Measurements from ENCODE around the gene FNDC3B.

DNA sequence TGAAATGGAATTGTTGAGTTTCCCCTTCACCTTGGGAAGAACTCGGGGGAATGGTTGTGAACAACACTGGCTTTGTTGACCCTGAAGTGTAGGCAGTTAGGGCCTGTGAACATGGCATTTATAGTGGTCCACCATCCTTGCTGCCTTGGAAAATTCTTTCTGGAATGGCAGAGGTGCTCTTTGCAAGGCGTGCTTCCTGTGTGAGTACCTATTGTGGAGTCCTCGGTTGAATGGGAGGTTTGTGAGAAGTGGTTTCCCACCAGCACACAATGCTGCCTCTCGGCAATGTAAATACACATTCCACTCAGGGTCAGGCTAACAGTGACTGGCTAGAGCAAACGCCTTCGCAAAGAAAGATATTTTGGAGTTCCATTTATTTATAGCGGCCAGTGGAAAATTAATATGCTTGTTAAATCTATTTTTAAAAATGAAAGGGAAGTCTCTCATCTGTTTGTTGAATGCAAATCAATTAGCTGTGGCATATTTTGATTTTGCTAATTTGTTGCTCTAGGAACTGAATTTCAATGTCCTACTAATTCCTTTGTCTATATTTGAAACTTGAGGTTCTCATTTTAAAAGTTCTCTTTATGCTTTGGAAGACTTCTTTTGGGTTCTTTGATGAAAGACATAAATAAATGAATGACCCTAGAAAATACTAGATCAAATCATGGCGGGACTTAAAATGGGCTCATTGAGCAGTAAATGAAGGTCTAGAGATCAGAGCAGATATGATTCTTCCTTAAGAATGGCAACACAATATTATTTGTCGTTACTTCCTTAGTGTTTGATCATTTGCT is 59.5 kb downstream of the FNDC3B start:
- TF ChIP-seq, protein P1, sequence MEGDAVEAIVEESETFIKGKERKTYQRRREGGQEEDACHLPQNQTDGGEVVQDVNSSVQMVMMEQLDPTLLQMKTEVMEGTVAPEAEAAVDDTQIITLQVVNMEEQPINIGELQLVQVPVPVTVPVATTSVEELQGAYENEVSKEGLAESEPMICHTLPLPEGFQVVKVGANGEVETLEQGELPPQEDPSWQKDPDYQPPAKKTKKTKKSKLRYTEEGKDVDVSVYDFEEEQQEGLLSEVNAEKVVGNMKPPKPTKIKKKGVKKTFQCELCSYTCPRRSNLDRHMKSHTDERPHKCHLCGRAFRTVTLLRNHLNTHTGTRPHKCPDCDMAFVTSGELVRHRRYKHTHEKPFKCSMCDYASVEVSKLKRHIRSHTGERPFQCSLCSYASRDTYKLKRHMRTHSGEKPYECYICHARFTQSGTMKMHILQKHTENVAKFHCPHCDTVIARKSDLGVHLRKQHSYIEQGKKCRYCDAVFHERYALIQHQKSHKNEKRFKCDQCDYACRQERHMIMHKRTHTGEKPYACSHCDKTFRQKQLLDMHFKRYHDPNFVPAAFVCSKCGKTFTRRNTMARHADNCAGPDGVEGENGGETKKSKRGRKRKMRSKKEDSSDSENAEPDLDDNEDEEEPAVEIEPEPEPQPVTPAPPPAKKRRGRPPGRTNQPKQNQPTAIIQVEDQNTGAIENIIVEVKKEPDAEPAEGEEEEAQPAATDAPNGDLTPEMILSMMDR (IDR thresholded peaks at IDR 0.05), result no peak
- TF ChIP-seq EZH2phosphoT487 (IDR thresholded peaks at IDR 0.05), result no peak

Data from neural progenitor cell (in vitro differentiated cells).